ENCODE results near the gene RAD51B.
A peak's percentile ranks its signal among the peaks of the same experiment; 100 is the strongest.

RAD51B gene

DNA sequence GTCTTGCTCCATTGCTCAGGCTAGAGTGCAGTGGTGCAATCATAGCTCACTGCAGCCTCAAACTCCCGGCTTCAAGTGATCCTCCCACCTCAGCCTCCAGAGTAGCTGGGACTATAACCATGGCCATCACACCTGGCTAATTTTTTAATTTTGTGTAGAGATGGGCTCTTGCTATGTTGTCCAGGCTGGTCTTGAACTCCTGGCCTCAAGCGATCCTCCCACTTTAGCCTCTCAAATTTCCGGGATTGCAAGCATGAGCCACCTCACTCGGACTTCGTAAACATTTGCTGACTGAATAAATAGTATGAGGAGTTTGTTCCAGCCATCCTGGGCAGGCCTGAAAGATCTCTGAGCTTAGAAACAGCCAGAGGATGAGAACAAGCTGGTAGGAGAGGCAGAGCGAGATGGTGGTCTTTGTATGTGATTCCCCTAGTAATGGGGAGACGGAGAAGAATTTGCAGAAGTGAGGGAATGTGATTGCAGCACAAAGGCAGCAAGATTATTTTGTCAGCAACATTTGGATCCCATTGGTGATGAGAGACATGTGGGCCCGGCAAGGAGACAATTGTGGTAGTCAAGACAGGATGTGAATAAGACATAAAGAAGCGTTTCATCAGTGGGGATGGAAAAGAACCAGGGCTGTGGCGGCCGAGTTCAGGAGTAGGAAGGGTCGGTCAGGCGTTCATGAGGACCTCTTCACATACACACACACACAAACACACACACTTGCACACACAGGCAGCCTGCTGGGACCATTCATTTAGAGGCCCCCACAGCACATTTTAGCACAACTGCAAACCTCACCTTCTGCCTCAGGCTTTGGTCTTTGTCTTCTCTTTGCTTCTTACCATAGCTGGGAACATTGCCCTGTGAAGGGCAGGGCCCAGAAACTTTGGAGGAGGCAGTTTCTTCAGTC lies 817.8 kb downstream of the RAD51B start:
- peak in 38 of 42 donors; percentile 33 to 85 (median 62) for DNase-seq
- intact Hi-C loops (cut with DNase I), result no loop called here

DNA sequence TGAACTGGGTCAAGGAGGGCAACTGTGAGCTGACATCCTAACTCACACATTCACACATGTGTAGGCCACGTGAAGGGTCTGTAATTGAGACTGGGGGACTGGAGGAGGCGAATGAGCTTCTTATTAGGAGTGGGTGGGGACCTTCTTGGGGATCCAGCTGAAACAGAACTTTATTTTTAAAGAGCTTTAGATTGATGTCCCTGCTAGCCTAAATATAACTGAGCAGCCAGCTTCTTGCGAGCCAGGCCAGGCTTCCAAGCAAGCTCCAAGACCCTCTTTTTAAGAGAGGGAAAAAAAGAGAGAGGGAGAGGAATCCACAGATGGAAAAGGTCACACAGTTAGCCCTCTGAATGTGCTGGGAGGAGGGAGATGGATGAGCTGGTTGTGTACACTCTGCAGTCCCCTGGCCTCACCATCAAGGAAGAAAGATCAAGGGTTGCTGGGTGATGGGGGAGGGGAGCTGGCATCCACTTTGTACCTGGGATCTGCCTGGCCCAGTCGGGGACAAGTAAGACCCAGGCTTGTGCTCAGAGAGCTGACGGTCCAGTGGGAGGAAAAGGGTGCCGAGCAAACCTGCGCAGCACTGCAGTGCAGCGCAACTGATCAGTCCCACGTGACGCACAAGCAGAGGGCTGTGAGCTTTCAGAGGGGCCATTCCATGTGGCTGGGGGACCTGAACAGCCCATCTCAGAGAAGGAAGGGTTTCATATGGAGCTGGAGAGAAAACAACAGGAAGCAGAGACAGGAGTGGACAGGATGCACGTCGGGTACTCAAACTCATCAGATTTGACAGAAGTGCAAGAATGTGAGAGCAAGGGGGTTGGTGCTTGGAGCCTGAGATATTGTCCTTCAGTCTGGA lies 818.8 kb downstream of the RAD51B start:
- intact Hi-C loops (cut with DNase I), result no loop called here
- peak in 4 of 42 donors; percentile 4 to 40 (median 32) for DNase-seq

DNA sequence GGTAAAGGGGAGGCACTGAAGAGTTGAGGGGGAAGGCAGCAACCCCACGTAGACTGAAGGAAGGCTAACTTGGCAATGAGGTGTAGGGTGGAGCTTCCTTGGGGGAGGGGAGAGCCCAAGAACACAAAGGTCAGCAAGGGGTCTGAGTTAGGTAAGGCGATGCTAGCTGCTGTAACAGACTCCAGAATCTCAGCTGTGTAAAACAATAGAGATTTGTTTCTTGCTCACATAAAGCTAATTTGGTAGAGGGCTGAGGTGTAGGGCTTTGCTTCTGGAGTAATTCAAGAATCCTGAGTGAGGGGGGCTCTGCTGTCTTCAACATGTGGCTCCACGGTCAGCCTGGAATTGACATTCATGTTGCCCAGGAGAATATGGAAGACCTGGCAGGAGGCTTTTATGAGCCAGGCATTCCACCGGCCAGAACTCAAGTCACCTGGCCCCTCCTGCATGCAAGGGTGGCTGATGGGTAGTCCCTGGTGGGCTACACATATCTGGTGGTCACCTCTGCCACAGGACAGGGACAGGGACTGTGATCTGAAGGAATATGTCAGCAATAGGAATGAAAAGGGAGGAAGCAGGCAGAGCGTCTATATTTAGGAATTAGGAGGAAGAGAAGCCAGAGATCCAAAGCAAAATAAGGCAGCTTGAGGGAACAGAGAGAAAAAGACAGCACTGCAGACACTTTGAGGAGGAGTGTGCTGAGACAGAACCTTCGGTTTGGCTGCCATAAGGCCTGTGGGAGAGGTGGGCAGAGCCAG lies 819.6 kb downstream of the RAD51B start:
- intact Hi-C loops (cut with DNase I), result no loop called here
- peak in 3 of 42 donors; percentile 6 to 38 (median 21) for DNase-seq

DNA sequence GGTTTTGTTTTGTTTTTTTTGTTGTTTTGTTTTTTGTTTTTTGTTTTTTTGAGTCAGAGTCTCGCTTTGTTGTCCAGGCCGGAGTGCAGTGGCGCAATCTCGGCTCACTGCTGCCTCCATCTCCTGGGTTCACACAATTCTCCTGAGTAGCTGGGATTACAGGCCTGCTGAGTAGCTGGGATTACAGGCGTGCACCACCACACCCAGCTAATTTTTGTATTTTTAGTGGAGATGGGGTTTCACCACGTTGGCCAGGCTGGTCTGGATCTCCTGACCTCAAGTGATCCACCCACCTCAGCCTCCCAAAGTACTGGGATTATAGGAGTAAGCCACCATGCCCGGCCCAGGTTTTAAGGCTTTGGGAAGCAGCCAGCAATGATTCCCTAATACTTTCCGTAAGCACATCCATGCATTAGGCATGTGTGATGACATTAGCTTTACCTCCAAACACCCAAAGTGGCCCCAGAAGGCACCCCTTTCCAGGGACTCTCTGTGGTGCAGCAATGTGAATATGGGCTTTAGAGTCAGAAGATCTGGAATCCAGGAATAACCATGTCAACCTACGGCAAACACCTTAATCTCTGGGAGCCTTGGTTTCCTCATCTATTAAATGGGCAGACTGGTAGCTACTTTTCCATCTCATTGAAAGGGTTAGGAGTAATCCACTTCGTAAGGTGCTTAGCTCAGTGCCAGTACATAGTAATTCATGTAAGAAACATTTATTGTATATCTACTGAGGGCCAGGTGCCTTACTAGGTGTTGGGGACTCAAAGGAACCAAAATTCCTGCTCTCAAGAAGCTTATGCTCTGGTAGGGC lies 820.4 kb downstream of the RAD51B start:
- intact Hi-C loops (cut with DNase I), result no loop called here
- peak in 1 of 42 donors; percentile 33 for DNase-seq

DNA sequence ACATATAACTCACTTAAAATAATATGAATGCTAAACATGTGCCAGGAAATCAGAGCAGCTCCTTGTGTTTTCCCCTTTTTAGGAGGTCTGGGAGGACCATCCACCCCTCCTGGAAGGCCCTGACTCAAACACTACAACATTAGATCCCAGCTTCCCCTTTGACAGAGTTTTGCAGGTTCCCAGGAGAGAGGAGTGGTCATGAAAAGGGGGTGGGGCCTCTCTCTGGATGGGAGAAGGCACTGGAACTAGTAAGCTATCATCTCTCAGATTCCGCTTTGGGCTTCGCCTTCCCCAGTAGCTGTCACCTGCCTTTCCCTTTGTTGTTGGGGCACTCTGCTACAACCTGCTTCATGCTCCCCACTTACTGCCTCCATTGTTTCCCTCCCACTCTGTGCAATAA lies 824.1 kb downstream of the RAD51B start:
- DNase-seq, result peak in 1 of 42 donors; percentile 24
- intact Hi-C loops (cut with DNase I), result no loop called here

DNA sequence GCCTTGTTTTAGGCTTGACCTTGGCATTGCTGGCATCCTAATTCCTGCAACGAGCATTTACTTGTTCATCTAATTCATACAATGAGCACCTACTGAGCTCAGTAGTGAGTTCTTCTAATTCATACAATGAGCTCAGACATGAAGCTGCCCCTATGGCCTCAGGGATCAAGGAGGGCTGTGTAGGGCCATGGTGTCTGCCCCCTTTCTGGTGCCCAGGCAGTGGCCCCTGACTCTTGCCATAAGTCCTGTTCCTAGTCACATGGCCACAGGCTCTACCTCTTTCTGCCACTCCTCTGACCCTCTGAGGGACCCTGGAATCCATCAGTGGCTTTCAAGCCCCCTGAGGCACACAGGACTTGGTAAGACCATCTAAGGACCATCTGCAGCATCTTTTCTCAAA lies 824.5 kb downstream of the RAD51B start:
- DNase-seq, result no peak
- intact Hi-C loops (cut with DNase I), result no loop called here

DNA sequence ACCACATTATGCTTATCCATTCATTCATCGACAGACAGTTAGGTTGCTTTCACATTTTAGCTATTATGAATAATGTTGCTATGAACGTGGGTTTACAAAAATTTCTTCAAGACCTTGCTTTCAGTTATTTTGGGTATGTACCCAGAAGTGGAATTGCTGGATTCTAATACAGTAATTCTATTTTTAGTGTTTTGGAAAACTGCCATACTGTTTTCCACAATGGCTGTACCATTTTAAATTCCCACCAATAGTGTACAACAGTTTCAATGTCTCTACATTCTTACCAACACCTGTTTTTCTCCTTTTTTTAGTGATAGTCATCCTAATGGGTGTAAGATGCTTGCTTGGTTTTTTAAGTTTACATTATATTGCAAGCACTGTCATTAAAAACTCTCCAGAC lies 825.8 kb downstream of the RAD51B start:
- intact Hi-C loops (cut with DNase I), result no loop called here
- DNase-seq, result no peak

DNA sequence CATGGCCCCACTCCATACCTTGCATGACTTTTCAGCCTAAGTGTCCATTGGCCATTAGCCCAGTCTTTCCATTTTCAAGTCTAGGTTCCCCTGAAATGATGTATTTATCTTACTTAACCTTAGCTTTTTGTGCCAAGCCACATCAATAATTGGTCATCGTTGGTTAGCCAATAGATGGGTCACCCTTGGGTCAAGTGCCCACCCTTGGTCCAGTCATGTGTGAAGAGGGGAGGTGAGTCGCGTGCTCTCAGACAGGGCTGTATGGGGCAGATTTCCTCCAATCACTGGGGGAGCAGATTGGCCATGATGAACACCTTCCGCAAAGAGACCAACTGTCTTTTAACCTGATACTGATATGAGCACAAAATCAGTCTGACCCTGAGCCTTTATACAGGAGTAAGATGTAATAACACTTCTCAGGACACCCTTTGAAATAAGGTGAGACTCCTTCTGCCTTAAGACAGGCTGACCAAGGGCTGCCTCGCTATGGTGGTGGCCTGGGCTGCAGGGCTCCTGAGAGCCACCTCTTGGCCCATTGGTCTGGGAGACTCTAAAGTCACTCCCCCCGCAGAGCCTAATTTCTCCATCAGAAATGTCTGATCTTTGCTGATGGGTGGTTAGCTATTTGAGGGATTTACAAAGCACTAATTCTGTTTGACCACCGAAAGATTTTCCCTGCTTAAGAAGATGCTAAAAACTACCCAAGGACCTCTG lies 830.1 kb downstream of the RAD51B start:
- DNase-seq, result peak in 1 of 42 donors; percentile 22

DNA sequence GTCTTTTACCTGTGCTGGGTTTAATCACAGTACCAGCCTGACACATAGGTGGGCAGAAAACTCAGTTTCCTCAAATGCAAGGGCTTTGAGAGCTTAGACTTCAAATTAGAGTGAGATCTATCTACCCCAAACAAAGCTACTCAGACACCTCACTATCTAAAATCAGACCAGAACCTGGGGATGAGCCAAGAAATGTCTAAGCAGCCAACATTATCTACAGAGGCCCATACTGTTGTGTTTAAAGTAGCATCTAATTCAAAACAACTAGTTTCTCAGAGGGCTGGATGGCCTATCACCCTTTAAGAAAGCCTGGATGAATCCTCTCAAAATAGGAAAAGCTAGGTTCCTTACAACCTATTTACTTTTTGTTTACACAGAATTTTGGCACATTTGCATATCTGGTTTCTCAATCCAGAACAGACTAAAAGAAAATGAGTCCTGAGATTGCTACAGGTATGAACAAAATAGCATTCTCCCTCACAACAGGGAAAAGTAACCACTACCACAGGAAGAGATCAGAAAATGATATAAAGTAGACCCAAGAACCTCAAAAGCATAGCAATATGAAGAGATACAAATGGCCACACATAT lies 830.9 kb downstream of the RAD51B start:
- DNase-seq, result peak in 1 of 42 donors; percentile 24
- intact Hi-C loops (cut with DNase I), result no loop called here

More for the DNA sequence above, 830.1 kb downstream of the RAD51B start:
- intact Hi-C loops (cut with DNase I), result no loop called here

DNA sequence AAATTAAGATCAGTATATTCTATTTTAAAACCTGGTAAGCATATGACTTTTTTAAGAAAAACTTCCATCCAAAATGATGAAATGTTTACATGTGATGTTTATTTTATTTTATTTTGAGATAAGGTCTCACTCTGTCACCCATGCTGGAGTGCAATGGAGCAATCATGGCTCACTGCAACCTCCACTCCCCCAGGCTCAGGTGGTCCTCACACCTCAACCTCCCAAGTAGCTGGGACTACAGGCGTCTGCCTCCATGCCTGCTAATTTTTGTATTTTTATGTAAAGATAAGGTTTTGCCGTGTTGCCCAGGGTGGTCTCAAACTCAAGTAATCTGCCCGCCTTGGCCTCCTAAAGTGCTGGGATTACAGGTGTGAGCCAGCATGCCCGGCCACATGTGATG lies 831.5 kb downstream of the RAD51B start:
- DNase-seq, result peak in 1 of 42 donors; percentile 35
- intact Hi-C loops (cut with DNase I), result no loop called here

DNA sequence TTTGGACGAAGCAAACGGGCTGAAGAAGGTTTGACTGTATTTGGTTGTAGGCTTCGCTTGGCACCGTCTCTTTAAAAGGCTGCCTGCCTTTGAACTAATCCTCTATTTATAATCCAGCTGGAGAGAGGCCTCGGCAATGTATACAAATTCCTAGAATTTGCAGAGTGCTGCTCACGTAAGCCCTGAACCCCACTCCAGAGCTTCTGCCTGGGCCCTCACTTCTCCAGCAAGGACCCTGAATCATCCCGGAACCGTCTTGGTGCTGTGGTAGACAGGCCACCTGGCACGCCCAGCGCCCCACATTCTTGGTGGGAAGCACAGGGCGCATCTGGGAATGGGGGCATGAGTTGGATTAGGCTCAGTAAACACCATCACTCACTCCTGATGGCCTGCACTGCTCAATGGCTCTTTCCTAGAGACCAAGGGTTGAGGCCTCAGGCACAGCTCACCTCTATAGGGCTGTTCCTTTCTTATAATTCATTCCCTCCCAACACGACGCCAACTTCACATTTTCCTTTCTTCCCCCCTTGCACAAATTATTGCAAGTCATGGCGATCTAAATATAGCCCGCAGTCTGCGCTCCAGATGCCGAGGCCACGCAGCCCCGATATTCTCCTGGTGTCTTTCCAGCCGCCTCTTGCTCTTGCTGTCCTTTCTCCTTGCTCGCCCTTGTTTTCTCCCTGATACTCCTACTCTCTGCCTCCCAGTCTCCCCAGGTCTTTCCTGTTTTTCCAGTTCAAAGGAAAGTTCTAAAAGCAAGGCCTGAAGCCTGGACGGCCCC lies 832.3 kb downstream of the RAD51B start:
- intact Hi-C loops (cut with DNase I), result no loop called here
- peak in 2 of 42 donors; percentile 7 to 40 for DNase-seq

DNA sequence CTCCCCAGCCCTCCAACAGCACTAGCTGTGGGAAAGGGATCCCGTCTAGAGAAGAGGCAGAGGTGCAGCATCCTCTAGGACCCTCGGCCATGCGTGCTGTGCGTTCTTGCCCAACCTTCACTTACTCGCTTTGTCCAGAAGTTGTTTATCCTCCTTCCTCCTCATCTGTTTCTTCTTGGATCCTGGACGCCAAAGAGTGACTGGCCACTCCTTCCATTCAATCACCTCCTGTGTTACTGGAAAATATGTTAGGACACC lies 832.8 kb downstream of the RAD51B start:
- intact Hi-C loops (cut with DNase I), result no loop called here
- peak in 2 of 42 donors; percentile 5 to 33 for DNase-seq

DNA sequence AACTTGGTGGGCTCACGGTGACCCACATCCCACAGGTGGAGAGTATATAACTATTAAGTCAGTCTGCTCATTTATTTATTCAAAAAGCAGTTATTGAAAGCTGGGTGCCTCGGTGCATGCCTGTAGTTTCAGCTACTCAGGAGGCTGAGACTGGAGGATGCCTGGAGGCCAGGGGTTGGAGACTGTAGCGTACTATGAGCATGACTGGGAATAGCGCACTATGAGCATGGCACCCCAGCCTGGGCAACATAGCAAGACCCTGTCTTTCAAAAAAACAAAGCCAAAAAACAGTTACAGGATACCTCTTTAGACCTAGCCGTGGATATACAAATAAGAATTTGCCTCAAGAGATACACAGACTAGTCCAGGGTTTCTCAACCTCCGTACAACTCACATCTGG lies 833.5 kb downstream of the RAD51B start:
- intact Hi-C loops (cut with DNase I), result no loop called here
- peak in 1 of 42 donors; percentile 33 for DNase-seq

DNA sequence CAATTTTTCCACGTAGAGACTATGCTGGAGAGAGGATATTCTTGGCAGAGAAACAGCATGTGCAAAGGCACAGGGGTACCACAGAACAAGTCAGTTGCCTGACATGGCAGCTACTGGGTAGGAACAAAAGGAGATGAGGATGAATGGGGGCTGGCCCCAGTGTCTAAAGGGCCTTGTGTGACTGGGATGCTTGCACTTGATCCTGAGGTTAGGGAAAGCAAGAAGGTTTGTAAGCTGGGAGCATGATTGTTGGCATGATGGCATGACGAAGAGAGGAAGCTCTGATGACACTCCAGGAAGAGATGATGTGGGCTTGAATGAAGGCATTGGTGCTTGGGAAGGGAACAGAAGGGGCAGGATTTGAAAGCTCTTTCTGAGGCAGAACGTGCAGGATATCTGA lies 834.2 kb downstream of the RAD51B start:
- intact Hi-C loops (cut with DNase I), result no loop called here
- peak in 1 of 42 donors; percentile 2 for DNase-seq

DNA sequence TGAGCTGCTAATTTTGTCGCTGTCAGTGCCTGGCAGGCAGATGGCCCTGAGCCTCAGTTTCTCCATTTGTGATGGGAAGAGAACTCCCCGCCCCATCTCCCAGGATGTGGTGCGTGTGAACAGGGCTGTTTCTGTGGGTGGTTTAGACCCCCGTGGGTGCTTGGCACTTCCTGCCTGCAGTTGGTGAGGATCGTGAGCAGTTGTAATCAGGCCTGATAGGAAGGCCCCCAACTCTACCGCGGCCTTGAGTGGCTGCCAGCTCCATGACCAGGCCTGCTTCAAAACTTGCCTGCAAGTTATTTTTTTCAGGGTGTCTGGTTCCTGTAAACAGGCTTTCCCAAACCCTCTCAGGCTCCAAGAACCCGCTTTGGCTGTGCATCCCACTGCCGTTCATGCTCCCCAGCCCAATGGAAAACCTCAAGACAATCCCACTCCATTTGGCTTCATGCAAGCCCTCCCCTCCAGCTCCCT lies 834.9 kb downstream of the RAD51B start:
- peak in 1 of 42 donors; percentile 35 for DNase-seq
- intact Hi-C loops (cut with DNase I), result no loop called here

DNA sequence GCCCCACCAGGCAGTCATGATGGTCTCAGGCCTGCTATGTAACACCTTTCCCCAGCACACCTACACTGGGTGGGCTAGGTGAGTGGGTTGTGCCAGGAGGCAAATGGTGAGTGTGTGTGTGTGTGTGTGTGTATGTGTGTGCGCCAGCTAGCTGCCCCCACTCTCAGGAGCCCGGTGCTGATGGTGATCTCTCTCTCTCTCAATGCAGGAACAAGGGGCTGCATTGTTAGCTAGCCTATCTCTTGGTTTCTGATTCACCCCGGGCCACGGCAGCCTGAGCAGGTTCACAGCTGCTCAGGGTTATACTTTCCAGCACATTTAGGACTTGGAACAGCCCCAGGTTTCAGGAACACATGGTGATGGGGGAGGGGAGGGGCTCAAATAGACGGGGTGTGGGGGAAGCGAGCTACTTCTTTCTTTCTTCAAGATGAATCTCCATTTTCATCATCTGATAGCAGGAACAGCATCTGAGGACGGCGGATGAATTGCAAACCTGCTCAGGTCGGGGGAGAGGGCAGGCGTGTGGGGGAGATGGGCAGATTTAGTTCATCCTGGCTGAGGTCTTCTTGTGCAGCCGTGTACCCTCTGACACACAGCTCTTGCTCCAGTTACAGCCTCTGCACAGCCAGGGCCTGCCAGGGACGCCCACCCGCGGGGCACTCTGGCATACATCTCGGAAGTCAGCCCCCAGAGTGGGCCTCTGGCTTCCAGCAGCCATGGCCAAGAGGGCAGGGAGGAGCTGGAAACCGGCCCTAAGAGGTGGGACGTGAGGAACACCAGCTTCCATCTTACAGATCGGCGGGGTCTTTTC lies 835.6 kb downstream of the RAD51B start:
- intact Hi-C loops (cut with DNase I), result no loop called here

More for the DNA sequence above, 835.6 kb downstream of the RAD51B start:
- peak in 13 of 42 donors; percentile 9 to 66 (median 50) for DNase-seq
